Naive B cell (primary cell): ENCODE results near the gene WNK4. TPM values are rescaled to one million over a fixed set of nuclear protein-coding genes. Genes with fewer than 3 reads are reported as not detected.

Source experiments
- ATAC-seq, 2 donors: fragments of 150-1000 bp; cut with Tn5 transposase; 2 replicates each; pipeline ENCODE4 v1.10.0; 2021; ENCODE audit warnings: low read depth in 2 of 2, mild to moderate bottlenecking in 2 of 2, moderate library complexity in 2 of 2
- DNase-seq: peaks from one replicate; pipeline ENCODE4 v3.0.0; 2022
- H3K27ac Mint-ChIP-seq, 6 donors: one replicate each; pipeline ENCODE4 v1.8.0; 2020 to 2022; ENCODE audit warnings: mild to moderate bottlenecking in 6 of 6, mixed read lengths in 6 of 6, moderate library complexity in 5 of 6, inconsistent platforms in 2 of 6
- H3K27me3 Mint-ChIP-seq, 3 donors: one replicate each; pipeline ENCODE4 v1.8.0; 2021 to 2022; ENCODE audit warnings: mixed read lengths in 3 of 3, mild to moderate bottlenecking in 1 of 3
- H3K36me3 Mint-ChIP-seq, 2 donors: one replicate each; pipeline ENCODE4 v1.8.0; 2020 to 2022; ENCODE audit warnings: mixed read lengths in 2 of 2, inconsistent platforms in 1 of 2, mild to moderate bottlenecking in 1 of 2
- H3K4me1 Mint-ChIP-seq, 3 donors: one replicate each; pipeline ENCODE4 v1.8.0; 2020 to 2022; ENCODE audit warnings: mixed read lengths in 3 of 3, inconsistent platforms in 1 of 3, mild to moderate bottlenecking in 1 of 3, moderate library complexity in 1 of 3
- H3K4me3 Mint-ChIP-seq, 8 donors: one replicate each; pipeline ENCODE4 v1.8.0; 2020 to 2022; ENCODE audit warnings: mild to moderate bottlenecking in 8 of 8, mixed read lengths in 8 of 8, moderate library complexity in 8 of 8, inconsistent platforms in 2 of 8
- H3K9me3 Mint-ChIP-seq, 7 donors: one replicate each; pipeline ENCODE4 v1.8.0; 2020 to 2022; ENCODE audit warnings: mixed read lengths in 7 of 7, mild to moderate bottlenecking in 5 of 7, inconsistent platforms in 2 of 7, moderate library complexity in 1 of 7
- polyA plus RNA-seq, 6 donors: library from polyadenylated mRNA; unstranded; fragments of 300-500 nt; fragmentation: Illumina TruSeq; gene quantifications; one replicate each; pipeline ENCODE4 v1.2.3, GENCODE V29; 2021; ENCODE audit warnings: low read depth in 6 of 6

The WNK4 gene
- polyA plus RNA-seq, 6 donors from 2014 or later, result 0.10 TPM; not detected in 5

DNA sequence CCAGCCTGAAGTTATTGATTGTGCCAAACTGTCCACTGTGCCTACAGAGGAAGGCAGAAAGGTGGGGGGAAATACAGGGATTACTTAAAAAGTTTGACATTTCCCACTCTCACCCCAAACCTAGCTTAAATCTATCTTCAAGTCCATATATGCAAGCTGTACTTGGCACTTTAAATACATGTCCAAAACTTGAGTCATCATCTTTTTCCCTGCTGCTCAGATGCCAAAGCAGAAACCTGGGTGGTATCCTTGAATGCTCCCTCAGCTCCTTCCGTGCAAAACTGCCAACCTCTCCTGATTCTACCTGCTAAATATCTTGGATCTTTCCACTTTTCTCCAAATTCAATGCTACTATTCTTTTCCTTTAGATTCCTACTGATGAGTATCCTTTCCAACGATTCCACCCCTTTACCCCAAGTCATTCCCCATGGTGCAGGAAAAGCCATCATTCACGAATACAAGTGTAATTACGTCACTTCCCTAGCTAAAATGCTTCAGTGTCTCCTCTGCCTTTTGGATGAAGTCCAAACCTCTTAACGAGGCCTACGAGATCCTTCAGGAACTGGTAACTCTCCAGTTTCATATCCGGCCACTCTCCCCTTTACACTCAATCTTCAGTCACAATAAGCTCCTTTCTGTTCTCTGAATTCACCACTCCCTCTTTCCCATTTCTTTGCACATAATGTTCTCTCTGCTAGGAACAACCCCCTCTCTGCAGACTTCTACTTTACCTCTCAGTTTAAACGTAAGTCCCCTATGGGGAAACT lies 34.4 kb downstream of the WNK4 start:
- Mint-ChIP-seq H3K36me3 (peaks cover 28 to 42% of the 10 kb centered on the region in 2 donors), H3K27me3 (no peaks in the 10 kb centered on the region), H3K4me3 (no peak overlapping the region), H3K27ac (no peak overlapping the region), H3K9me3 (no peaks in the 10 kb centered on the region), H3K4me1 (peaks cover 0 to 15% (median 1%) of the 10 kb centered on the region in 3 donors)
- DNase-seq (no peak), ATAC-seq (no peak)

DNA sequence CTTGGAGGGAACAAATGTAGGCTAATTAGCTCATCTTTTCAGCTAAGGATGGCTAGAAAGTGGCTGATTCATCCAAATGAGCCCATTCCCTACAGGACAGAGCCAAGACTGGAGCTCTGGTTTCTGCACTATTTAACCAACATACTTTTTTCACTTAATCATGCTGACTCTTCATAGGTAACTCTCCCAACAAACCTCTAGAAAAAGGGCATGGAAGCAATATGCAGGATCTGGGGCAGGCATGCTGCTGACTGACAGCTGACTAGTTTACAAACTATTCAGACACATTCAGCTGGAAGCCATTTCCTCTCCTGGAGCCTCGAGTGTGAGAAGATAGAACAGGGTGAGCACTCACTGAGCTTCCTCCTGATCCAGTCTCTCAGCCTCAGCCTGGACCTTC lies 37.5 kb downstream of the WNK4 start:
- Mint-ChIP-seq H3K27ac (peak overlapping the region in 2 of 6 donors; percentile 48 to 50), H3K4me3 (no peak overlapping the region), H3K4me1 (peaks cover 12 to 24% (median 16%) of the 10 kb centered on the region in 3 donors), H3K36me3 (peaks cover 23 to 36% of the 10 kb centered on the region in 2 donors), H3K9me3 (no peaks in the 10 kb centered on the region), H3K27me3 (no peaks in the 10 kb centered on the region)
- ATAC-seq (no peak), DNase-seq (no peak)

DNA sequence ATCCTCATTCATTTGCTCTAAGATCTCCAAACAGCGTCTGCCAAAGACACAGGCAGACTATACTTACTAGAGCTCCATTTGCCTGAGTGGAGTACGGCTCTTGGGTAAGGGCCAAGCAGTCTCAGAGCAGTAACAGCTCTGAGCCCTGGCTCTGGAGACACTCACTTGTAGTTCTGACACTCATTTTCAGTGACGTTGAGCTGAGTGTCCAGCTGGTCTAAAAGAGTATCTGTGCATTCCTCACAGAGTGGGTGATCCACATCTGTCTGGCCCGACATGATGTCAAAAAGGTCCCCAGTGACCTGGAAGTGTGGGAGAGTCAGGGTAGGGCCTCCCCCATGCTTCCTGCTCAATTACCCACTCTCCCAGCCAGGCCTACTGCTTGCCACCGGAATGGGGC lies 38.0 kb downstream of the WNK4 start:
- Mint-ChIP-seq H3K27me3 (no peaks in the 10 kb centered on the region), H3K4me1 (peaks cover 12 to 24% (median 20%) of the 10 kb centered on the region in 3 donors), H3K9me3 (no peaks in the 10 kb centered on the region), H3K27ac (peak overlapping the region in 5 of 6 donors; percentile 48 to 78 (median 50)), H3K4me3 (peak overlapping the region in 2 of 8 donors; percentile 3 to 20), H3K36me3 (peaks cover 23 to 36% of the 10 kb centered on the region in 2 donors)
- DNase-seq, result no peak
- no peak for ATAC-seq

DNA sequence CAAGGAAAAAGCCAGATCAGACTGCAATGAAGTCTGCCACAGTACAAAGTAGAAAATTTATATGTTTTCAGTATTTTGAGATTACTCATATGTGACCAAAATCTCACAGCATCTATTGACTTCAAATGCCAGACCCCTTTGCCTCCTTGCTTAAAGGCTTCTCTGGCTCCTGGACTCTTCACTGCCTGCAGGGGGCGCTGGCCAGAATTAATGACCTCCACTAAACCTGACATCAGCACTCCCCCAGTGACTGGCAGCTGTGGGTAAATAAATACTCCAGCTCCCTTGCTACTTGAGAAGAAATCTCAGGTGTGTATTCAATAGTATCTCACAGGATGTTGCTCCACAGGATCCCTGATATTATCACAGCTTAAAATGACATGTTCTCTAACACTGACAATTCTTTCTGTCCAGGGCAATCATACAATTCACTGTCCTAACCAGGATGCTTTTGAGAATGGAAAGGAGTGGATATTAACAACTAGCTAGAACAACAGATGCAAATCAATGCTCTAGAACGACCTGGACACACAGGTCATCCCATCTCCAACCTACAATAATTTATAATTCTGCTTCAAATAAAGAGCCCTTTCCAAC lies 39.6 kb downstream of the WNK4 start:
- Mint-ChIP-seq H3K9me3 (no peaks in the 10 kb centered on the region), H3K4me3 (peak overlapping the region in 3 of 8 donors; percentile 9 to 71 (median 47)), H3K27ac (peak overlapping the region in 2 of 6 donors; percentile 12 to 28)

DNA sequence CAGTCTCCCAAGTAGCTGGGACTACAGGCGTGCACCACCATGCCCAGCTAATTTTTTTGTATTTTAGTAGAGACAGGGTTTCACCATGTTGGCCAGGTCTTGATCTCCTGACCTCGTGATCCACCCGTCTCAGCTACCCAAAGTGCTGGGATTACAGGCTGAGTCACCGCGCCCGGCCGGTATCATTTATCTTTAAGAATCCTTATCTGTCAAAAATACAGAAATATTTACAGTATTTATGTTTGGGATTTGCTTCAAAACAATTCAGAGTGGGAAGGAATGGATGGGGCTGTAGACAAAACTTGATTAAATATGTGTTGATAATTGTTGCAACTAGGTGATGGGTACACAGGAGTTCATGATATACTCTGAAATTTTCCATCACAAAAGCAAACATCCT lies 40.8 kb downstream of the WNK4 start:
- Mint-ChIP-seq H3K4me1 (peaks cover 24 to 39% (median 26%) of the 10 kb centered on the region in 3 donors), H3K9me3 (no peaks in the 10 kb centered on the region), H3K27me3 (no peaks in the 10 kb centered on the region), H3K4me3 (peak overlapping the region in 1 of 8 donors; percentile 73), H3K27ac (no peak overlapping the region), H3K36me3 (peaks cover 6 to 19% of the 10 kb centered on the region in 2 donors)
- DNase-seq (no peak), ATAC-seq (no peak)

More for the DNA sequence above, 39.6 kb downstream of the WNK4 start:
- Mint-ChIP-seq H3K27me3 (no peaks in the 10 kb centered on the region), H3K4me1 (peaks cover 24 to 37% (median 30%) of the 10 kb centered on the region in 3 donors), H3K36me3 (peaks cover 10 to 30% of the 10 kb centered on the region in 2 donors)
- ATAC-seq, result peak; percentile 34 to 37
- DNase-seq, result peak; percentile 47

DNA sequence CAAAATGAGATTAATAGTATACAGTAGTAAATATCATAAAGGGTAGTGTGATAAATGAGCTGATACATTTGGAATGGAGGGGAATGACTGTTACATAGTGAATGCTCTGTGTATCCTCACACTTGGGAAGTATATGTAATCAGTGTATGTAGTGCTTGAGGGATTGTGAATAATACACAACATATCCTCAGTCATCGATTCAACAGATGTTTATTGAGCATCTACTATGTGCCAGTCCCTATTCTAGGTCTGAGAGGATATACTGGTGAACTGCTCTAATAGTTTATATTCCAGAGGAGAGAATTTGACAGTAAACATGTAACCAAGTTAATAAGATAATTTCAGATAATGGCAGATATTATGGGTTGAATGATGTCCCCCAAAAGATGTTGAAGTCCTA lies 47.1 kb downstream of the WNK4 start:
- DNase-seq (no peak), ATAC-seq (no peak)
- Mint-ChIP-seq H3K36me3 (no peaks in the 10 kb centered on the region), H3K27ac (no peak overlapping the region), H3K4me3 (peak overlapping the region in 1 of 8 donors; percentile 52), H3K27me3 (no peaks in the 10 kb centered on the region), H3K9me3 (no peaks in the 10 kb centered on the region), H3K4me1 (peaks cover 17 to 32% (median 20%) of the 10 kb centered on the region in 3 donors)

DNA sequence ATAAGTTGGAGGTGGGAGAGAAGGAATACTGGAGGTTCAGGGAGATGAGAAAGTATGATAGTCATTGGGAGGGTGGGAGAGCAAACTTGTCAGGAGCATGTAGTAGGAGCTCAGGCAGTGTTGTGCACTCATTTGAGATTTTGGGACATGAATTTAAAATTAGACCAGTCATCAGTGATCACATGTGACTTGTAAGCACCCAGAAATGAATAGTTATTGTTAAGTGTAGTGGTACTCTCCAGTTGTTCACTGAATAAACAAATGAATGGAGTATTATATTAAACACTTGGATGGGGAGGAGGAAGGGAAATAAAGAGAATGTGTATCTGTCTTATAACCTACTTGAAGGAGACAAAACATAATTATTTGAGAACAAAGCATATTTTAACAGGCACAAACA lies 50.6 kb downstream of the WNK4 start:
- no peaks in the 10 kb centered on the region for H3K36me3 Mint-ChIP-seq
- DNase-seq, result no peak
- H3K27ac Mint-ChIP-seq, result peak overlapping the region in 3 of 6 donors; percentile 10 to 60 (median 44)
- H3K4me1 Mint-ChIP-seq, result peaks cover 20 to 32% (median 25%) of the 10 kb centered on the region in 3 donors
- ATAC-seq, result no peak
- no peaks in the 10 kb centered on the region for H3K9me3 Mint-ChIP-seq
- H3K27me3 Mint-ChIP-seq, result no peaks in the 10 kb centered on the region
- peak overlapping the region in 4 of 8 donors; percentile 21 to 97 (median 39) for H3K4me3 Mint-ChIP-seq

DNA sequence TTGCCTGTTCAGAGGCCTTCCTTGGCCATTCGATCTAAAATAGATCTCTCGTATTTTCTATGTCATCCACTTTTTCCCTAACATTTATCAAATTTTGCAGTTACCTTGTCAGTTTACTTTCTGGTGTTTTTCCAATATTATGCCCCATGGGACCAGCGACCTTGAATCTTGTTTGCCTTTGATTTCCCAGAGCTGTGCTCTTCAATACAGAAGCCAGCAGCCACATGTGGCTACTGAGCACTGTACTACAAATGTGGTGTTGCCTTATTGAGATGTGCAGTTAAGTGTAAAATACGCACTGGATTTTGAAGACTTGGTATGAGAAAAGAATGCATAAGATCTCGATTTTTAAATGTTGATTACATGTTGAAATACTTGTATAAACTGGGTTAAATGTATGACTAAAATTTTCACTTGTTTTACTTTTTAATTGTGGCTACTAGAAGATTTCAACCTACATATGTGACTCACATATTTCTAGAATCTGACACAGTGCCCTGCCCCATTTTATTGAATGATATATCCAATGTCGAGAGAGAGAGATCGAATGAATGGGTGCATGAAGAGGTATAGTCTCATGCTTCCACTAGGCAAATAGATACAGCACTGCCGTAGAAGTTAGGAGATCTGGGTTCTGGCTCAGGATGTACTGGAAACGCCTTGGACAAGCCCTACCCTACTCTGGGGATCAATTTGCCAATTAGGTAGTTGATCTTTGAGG lies 52.0 kb downstream of the WNK4 start:
- H3K36me3 Mint-ChIP-seq, result no peaks in the 10 kb centered on the region
- ATAC-seq (peak; percentile 5 to 7), DNase-seq (no peak)
- peaks cover 20 to 32% (median 28%) of the 10 kb centered on the region in 3 donors for H3K4me1 Mint-ChIP-seq
- H3K9me3 Mint-ChIP-seq, result no peaks in the 10 kb centered on the region
- H3K27me3 Mint-ChIP-seq, result no peaks in the 10 kb centered on the region
- peak overlapping the region; percentile 93 to 98 (median 97) for H3K4me3 Mint-ChIP-seq
- peak overlapping the region; percentile 99 to 100 (median 99) for H3K27ac Mint-ChIP-seq

DNA sequence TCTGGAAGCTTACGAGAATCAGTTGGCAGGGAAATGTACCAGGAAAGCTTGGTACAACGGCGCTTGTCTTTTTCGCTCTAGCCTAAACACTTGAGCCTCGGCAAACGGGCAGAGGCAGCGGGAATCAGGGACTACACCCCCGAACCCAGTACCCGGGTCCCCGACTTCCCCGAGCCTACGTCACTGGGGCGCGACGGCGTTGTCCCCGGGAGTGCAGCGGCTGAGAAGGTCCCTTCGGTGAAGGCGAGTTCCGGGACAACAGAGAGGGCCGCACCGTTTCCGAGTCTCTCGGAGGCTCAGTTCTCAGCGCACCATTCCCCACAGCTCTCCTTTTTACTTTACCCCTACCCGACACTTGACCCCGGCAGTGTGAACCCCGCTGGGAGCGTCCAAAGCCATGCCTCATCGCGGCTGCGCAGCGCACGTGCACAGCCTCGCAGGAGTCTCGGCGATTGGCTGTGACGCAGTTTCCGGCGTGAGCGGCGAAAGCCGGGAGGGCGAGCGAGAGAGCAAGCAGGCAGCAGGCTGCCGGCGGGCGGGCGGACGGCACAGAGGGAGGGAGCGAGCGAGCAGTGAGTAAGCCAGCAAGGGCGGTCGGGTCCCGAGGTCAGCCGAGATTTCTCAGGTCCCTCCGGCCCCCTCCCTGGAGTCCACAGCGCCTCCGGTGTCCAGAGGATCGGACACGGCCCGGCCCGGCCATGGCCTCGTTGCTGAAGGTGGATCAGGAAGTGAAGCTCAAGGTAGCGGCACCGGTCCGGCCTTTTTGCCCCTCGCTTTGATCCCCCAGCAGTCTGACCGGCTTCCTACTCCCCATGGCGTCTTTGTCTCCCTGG lies 52.7 kb downstream of the WNK4 start, which contains the start of gene PSME3:
PSME3 (plus strand) TSS at position 464 of the 833 bp plus-strand sequence; CDS start at position 699, 235 bp downstream.
- Mint-ChIP-seq H3K27ac (peak within 1 kb of the TSS; percentile 99 to 100 (median 99)), H3K9me3 (no peaks in the 10 kb centered on the region), H3K4me3 (peak within 1 kb of the TSS; percentile 93 to 98 (median 97)), H3K36me3 (peaks cover 0 to 6% of the 10 kb centered on the region in 2 donors), H3K4me1 (peaks cover 23 to 32% (median 28%) of the 10 kb centered on the region in 3 donors), H3K27me3 (no peaks in the 10 kb centered on the region)
- DNase-seq (peak; percentile 91), ATAC-seq (peak; percentile 90 to 92)

DNA sequence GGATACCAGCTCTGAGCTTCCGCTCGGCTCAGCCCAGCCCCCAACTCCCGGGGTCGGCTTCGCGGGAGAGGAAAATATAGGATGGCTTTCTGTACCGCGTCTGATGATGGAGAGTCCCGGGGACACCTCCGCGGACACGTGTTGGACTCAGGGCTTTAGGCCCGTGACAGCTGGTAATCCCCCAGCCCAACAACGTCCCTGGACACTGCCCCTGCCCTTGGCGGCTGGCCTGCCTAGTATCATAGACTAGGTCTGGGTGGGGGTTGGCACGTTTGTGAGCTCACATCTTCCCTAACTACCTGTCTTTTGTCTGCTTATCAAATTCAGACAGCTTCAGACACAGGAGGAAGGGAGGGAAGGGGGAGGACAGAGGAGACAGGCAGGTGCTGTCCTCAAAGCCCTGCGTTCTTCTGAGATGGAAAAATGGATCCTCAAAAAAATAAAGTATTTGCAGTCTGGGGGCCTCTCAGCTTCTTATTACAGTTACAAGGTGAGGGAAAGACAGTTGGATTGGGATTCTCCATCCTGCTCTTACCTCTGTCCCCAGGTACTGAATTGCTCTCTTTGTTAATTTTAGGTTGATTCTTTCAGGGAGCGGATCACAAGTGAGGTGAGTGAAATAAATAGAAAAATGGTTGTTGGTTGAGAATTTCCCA lies 53.5 kb downstream of the WNK4 start:
- peak overlapping the region; percentile 95 to 100 (median 99) for H3K27ac Mint-ChIP-seq
- H3K36me3 Mint-ChIP-seq, result peaks cover 3 to 6% of the 10 kb centered on the region in 2 donors
- H3K4me3 Mint-ChIP-seq, result peak overlapping the region; percentile 93 to 98 (median 97)

DNA sequence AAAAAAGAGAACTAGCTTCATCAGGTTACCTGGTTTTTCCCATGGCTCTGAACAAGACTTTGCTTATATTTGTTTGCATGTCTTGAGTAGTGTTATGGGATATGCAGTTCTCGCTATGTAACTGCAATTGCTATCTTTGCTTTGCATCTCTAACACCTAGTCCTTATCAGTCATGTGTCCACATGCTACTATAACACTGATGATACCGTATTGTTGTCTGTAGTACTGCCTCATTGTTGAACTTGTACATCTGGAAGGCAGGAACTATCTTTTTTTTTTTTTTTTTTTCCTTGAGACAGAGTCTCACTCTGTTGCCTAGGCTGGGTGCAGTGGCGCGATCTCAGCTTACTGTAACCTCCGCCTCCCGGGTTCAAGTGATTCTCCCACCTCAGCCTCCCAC lies 55.3 kb downstream of the WNK4 start:
- Mint-ChIP-seq H3K27me3 (no peaks in the 10 kb centered on the region), H3K36me3 (peaks cover 6 to 9% of the 10 kb centered on the region in 2 donors), H3K4me1 (peaks cover 28 to 32% (median 29%) of the 10 kb centered on the region in 3 donors), H3K4me3 (peak overlapping the region in 3 of 8 donors; percentile 22 to 97 (median 51)), H3K27ac (no peak overlapping the region), H3K9me3 (no peaks in the 10 kb centered on the region)
- ATAC-seq (no peak), DNase-seq (no peak)

More for the DNA sequence above, 53.5 kb downstream of the WNK4 start:
- Mint-ChIP-seq H3K27me3 (no peaks in the 10 kb centered on the region), H3K4me1 (peaks cover 26 to 32% (median 28%) of the 10 kb centered on the region in 3 donors), H3K9me3 (no peaks in the 10 kb centered on the region)
- ATAC-seq, result no peak
- no peak for DNase-seq
